ENCODE results near the gene TEAD1.

The TEAD1 gene

GRCh38 chr11:12966002-12966401, 291.8 kb downstream of the TEAD1 start:
- no peak for FAIRE-seq

- FAIRE-seq = no peak
These were observed 293.9 kb downstream of the TEAD1 start for GRCh38 chr11:12968101-12968500.

GRCh38 chr11:12968826-12969225, 294.6 kb downstream of the TEAD1 start:
- FAIRE-seq = no peak

GRCh38 chr11:12971955-12972354, 297.7 kb downstream of the TEAD1 start:
- FAIRE-seq = no peak

GRCh38 chr11:12973528-12974181, 299.4 kb downstream of the TEAD1 start:
- no peak for FAIRE-seq

GRCh38 chr11:12975195-12975594, 301.0 kb downstream of the TEAD1 start:
- FAIRE-seq = no peak

GRCh38 chr11:12979928-12980689, 305.9 kb downstream of the TEAD1 start:
- FAIRE-seq = no peak

- FAIRE-seq = no peak
These were observed 307.7 kb downstream of the TEAD1 start for GRCh38 chr11:12981676-12982522.

- FAIRE-seq = no peak
These were observed 309.1 kb downstream of the TEAD1 start for GRCh38 chr11:12983336-12983735.

- no peak for FAIRE-seq
These were observed 312.1 kb downstream of the TEAD1 start for GRCh38 chr11:12986194-12986898.

GRCh38 chr11:12989428-12990161, 315.4 kb downstream of the TEAD1 start:
- FAIRE-seq = no peak

GRCh38 chr11:12990162-12990480, 315.9 kb downstream of the TEAD1 start:
- no peak for FAIRE-seq

GRCh38 chr11:12991426-12991825, 317.2 kb downstream of the TEAD1 start:
- FAIRE-seq = no peak

GRCh38 chr11:12993626-12994025, 319.4 kb downstream of the TEAD1 start:
- FAIRE-seq = no peak
